GM21723 (cell line): ENCODE data around the gene VHLL.

Experiments used
- ATAC-seq: cut with Tn5 transposase; IDR thresholded peaks from one replicate; pipeline ENCODE4 v1.9.1; 2021; ENCODE audit warnings: mild to moderate bottlenecking, moderate library complexity; ENCODE audit not compliant: unreplicated experiment

The VHLL gene

DNA sequence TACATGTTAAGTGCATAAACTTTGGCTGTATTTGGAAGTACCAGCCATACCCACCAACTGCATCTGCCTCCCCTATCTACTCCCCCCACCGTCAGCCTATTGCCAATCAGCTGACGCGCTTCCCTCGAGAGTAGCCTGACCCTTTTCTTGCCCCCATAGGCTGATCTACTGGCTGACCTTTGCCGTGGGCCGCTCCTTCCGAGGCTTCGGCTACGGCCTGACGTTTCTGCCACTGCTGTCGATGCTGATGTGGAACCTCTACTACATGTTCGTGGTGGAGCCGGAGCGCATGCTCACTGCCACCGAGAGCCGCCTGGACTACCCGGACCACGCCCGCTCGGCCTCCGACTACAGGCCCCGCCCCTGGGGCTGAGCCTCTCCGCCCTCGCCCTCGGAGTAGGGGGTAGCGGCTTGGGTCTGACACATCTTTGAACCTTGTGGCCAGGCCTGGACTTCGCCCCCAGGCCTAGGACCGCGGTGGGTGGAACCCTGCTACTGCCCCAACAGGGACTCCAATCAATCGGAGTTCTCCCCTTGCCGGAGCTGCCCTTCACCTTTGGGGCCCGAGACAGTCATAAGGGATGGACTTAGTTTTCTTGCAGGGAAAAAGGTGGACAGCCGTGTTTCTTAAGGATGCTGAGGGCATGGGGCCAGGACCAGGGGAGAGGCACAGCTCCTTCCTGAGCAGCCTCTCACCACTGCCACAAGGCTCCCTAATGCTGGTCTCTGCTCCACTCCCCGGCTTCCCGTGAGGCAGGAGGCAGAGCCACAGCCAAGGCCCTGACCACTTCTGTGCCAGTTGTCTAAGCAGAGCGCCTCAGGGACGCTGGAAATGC lies 7.7 kb downstream of the VHLL start:
- no peak for ATAC-seq

DNA sequence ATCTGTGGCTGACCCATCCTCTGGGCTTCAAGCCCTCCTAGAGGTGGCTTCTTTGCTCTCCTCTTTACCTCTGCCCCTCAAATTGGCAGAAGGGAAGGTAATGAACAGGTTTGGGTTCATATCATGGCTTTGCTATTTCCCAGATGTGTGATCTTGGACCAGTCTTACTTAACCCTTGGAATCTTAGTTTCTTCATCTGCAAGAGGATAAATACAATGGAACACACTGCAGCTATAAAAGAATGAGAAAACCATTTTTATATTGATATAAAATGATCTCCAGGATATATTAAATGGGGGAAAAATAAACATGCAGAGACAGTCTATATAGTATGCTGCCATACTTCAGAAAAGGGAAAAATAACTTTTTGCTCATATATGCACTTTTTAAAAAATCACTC lies 9.2 kb downstream of the VHLL start:
- ATAC-seq: no peak

DNA sequence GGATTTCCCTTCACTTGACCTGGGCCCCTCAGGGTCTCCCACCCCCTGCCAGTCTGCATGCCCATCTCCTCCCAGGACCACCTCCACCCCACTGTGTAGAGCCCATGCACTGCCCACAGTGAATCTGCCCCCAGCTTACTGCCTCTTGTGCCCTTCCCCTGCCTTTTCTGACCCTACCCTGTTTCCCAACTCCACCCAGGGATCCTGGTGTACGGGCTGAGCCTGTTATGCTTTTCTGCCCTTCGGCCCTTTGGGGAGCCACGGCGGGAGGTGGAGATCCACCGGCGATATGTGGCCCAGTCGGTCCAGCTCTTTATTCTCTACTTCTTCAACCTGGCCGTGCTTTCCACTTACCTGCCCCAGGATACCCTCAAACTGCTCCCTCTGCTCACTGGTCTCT lies 13.0 kb downstream of the VHLL start:
- no peak for ATAC-seq

DNA sequence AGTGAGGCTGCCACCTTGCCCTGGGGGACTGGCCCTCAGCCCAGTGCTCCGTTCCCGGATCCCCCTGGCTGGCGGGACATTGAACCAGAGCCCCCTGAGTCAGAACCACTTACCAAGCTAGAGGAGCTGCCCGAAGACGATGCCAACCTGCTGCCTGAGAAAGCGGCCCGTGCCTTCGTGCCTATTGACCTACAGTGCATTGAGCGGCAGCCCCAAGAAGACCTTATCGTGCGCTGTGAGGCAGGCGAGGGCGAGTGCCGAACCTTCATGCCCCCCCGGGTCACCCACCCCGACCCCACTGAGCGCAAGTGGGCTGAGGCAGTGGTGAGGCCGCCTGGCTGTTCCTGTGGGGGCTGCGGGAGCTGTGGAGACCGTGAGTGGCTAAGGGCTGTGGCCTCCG lies 13.7 kb downstream of the VHLL start:
- ATAC-seq: no peak

DNA sequence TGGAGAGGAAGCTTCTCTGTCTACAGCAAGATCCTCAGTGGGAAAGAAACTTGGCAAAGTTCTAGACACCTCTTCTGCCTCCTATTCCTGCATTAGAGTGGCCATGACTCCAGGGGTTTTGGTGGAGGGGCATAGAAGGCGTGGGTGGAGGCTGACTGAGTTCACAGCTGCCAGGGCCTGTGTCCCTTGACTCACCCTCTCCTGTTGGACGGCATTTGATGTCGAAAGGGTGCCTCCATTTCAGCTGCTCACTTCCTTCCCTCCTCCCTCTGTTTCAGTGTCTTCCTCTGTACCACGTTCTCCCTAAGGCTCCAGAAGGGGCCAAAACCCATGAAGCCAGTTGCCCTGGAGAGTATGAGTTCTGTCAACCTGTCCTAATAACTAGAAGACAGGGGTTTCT lies 14.3 kb downstream of the VHLL start:
- ATAC-seq: no peak

DNA sequence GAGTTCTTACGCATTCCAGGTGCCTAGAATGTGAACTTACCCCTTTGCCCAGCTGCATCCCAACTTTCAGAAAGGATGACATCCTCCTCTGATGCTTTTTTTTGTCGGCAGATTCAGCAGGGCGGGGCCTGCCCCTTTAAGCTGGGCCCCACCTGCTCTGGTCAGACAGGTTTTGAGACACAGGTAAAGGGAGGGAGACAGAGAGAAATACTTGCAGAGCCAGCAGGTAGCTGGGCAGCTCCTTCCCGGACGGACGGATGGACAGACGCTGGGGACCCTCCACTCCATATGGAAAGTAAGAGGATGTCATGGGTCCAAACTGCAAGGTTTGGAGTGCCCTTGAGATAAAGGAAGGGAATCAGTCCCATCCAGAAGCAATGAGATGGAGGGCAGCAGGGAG lies 15.0 kb downstream of the VHLL start, which contains the start of gene TMEM79:
Gene TMEM79 (plus strand): TSS at position 214 of the 400 bp plus-strand sequence. CDS start 902 bp downstream, outside the sequence.
- no peak for ATAC-seq

DNA sequence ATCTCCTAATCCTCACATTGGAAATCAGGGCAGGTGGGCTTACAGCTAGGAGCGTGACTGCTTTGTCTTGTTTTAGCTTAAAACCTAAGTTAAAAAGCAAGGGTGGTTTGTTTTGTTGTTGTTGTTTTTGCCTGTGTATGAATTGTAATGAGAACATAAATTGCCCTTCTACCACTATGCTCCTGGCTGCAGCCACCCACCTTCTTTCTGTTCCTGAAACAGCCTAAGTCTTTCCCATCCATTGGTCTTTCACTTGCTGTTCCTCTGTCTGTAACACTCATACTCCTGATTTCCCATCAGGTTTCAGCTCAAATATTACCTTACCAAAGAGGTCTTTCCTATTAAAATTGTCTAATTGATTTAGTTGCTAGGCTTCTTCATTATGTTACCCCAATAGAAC lies 15.6 kb downstream of the VHLL start:
- no peak for ATAC-seq

DNA sequence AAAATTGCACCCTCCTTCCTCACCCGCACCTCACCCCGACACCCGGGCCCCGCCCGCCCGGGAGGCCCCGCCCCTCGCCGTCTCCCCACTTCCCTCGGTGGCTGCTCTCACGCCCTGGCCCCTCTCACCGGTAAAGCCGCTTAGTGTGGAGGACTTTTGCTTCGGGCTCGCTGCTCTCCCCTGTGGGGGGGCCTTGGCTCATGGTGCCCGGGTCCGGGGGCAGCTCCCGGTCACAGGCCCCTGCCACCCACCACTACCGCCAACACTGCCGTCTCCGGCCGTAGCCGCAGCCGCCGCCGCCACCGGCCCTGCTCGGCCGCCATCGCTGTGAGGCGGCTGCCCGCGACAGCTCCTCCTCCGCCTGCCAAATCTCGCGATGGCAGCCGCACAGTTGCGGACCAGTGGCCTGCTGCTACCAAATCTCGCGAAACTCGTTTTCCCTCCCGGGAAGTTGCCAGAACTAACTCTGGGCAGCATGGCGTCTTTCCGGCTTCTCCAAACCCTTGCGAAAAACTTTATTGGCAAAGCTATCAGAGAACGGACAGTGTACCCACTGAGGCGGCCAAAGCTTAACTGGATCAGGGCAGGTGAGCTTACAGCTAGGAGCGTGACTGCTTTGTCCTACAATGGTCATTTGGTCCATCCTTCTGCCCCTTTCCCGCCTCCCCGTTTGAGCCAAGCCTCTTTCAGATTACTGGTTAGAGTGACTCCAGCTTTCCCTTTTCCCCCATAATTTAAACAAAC lies 16.5 kb downstream of the VHLL start, which contains the start of gene SMG5:
Gene SMG5 (minus strand): TSS at position 347 of the 744 bp plus-strand sequence. CDS start 145 bp downstream, at position 202.
- ATAC-seq: peak; percentile 78

DNA sequence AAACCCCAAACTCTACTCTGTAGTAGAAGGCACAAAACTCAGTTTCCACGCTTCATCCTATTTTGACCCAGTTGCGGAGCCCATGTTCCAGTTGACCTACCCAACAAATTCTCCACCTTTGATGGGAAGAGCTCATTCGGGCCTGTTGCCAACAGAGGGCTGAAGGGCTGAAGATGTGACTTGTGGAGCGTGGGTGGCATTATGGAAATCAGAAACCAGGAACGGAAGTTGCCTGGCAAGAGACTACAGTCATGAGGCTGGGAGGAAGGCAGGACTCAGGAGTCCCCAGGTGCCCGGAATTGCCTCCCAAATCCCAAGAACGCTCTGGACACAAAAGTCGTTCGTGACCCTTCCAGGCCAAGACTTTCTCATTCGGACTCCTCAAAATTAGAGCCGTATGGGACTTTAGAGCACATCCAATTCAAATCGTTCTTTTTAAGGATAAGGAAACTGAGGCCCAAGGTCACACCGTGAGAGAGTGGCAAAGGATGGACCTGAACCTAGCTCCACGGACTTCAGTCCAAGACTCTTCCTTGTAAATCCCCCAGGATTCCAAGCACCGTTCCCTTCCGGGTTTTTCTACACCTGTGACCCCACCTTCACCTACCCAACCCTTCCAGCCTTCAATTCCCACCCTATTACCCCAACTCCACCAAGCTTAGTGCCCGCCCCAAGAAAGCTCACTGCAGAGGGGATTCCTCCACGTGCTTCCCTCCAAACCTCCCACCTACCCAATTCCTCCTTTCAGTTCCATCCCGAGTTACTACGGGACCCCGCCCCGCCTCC lies 17.2 kb downstream of the VHLL start:
- ATAC-seq: peak; percentile 8

DNA sequence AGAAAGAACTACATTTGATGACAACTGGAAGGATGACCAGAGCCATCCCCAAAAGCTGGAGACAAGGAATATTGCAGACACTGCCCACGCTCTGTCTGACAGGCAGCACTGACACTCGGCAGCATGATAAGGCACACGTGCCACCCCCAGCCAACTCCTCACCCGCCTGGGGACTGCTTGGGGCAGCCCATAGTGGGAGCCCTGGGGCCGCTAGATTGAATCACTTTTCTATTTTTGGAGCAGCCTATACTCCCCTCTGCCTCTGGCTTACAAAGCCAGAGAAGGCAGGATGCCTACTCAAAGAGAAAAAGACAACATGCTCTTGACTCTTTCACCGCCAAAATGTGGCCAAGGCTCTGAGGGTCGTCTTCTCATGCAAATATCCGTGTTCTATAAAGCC lies 17.8 kb downstream of the VHLL start:
- ATAC-seq: peak; percentile 58

DNA sequence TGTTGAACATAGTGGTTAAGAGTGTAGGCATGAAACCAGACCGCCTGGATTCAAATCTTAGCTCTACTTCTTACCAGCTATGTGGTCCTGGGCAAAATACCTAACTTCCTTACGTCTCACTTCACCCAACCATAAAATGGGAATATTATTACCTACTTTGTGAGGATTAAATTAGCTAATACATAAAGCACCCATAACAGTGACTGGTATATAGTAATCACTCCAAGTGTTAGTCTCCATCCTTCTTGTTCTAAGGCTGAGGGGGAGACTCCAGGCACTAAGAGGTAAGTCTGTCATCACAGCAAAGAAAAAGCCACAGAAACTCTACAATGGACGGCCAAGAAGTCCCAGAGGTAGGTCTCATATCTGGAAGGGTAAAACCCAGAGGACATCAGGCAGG lies 19.3 kb downstream of the VHLL start:
- no peak for ATAC-seq

DNA sequence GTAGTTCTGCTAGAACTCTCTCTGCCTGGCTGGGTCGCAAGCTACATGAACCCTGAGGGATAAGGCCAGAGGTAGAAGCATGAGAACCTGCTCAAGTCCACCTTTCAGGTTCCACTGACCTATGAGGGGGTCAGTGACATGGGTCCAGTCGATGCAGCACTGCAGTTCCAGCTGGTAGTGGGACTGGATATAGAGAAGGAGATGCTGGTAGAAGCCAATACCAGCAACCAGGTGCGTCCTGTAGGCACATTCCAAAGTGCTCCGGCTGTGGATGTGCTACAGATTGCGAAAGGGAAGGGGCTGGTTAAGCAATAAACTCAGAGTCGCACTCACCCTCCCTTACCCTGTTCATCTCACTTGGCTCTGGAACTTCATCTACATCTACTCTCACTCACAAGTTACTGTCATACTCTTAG lies 22.1 kb downstream of the VHLL start:
- no peak for ATAC-seq

DNA sequence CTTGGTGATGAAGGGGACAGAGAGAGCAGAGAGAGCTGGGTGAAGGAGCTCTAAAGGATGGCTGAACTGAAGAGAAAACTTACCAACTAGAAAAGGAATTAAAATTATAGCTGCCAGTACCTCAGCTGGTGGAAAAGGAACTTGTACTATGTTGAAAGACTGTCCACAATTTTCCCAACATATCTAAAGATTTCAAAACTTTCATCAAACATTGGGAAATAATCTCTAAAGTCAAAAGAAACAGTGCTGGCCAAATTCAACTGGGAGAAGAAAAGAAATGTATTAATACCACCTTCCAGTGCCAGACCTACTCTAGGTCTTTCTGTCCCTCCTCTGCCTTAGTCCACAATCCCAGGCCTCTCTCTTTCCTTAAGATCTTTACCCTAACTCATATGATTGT lies 22.6 kb downstream of the VHLL start:
- ATAC-seq: no peak

DNA sequence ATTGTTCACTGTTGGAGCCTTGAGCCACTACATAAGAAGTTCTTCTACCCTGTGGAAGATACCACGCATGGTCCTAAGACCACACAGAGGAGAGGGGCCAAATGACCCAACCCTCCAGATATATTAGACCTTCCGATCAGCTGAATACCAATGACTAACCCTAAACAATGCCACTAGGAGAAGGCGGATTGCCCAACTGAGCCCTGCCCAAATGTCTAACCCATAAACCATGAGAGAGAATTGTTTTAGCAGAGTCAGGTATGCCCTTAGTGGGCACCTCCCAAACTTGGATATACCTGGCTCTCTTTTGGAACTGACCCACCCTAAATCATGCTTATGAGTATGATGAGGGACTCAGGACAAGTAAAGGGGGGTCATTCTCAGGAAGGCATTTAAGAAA lies 28.8 kb downstream of the VHLL start:
- ATAC-seq: no peak

DNA sequence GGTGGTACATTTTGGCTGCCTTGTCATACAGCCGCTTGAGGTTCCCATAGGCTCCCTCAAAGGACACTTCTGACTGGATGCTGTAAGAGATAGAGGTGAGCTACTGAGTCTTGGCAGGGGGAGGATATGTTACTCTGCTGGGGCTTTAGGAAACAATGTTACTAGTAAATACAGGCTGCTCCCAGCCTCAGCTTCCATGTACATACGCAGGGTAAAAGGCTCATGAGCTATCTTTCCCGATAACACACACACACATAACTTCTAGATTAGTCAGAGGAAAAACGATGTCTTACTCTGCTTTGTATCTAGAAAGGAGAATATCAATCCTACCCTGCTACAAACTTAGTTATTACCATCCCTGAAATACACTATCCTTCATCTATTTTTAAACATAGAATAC lies 30.8 kb downstream of the VHLL start:
- no peak for ATAC-seq

DNA sequence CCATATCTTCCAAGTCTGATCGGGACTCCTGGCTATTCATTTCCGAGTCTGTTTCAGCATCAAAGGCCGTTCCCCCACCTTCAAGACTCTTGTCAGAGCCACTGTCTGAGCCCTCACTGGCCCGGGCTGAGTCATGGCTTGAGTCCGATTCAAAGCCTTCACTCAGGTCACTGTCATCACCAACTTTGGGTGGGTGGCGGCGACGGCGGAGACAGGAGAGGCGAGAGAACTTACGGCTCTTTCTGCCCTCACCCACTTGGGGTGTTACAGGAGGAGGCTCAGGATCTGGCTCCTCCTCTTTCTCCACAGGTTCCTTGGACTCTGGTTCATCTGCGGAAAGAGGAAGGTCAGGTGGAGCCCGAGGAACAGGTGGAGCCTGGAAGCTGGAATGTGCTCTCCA lies 33.1 kb downstream of the VHLL start:
- no peak for ATAC-seq

DNA sequence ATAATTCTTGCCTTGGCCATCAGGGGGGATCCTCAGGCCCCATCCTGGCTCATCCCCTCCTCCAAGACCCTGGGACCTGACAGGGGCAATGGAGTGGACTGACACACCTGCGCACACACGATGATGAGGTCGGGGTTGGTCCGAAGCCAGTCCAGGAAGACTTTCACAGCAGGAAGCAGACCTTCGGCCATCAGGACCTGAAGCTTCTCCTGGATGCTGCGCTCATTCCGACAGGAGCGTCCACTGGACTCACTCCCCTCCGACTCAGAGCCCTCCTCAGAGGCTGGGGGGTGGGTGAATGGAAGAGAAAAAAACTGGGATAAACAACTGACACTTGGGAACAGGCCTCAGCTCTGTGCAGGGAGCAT lies 35.8 kb downstream of the VHLL start:
- ATAC-seq: no peak

DNA sequence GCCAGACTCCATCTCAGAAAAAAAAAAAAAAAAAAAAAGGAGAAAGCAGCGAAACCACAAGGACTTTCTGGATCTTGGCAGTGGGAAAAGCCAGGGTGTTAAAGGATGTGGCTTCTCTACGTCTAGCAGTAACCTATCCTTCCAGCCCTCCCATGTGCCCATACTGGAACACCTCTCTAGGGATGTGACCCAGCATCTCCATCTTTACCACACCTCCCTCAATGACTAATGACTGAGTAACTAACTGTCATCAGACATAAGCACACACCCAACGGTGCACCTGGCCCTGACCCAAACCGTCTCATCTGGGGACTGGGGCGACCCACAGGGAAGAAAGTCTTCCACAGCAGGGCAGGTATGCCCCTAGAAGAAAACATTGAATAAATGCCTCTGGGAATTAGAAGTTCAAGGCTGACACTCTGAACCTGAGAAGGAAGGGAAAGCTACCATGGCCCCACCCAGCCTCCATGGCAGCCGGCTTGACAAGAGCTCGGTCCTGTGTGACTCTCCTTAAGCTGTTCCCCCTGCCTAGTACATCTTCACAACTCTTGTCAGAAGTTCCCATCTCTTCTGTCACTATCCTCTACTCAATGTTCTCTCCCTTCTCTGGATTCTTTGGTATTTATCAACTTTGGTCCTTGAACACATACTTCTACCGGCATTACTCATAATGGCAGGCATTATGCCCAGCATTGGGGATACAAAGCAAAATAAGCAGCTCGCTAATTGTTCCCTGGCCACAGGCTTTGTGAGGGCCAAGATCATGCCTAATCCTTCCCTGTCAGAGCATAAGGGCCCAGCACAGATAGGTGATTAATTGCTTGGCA lies 36.4 kb downstream of the VHLL start:
- no peak for ATAC-seq

DNA sequence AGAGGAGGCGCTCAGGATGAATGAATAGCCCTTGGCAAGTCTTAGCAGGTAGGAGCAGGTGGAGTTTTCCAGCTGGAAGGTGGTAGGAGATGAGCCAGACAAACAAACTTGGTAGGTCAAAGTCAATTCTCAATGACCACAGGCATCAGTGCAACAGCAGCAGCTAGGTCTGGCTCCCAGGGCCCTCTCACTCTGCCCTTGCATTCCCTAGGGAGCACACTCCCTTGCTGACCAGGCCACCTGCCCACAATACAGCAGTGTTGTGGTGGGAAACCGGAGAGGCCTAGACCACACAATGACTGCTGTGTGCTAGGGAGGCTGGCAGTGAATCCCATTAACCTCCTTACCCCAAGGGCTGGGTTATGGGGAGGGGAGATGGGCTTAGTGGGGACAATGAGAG lies 38.2 kb downstream of the VHLL start:
- no peak for ATAC-seq

DNA sequence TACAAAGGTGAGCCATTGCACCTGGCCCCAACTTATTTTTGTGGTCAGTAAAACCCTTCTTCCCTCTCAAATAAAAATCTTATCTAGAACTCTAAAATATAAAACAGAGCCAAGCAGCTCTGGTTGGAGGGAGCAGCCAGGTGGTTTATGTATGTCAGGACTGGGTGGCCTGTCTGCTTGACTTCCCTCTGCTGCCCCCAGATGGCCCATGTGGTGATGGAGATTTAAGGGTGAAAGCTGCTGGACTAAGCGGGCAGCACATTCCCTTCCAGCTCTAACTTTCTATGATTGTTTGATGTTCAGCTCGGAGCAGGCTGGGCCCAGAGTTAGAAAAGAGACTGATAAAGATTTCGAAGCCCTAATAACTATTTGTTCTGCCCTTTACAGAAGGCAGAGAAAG lies 39.3 kb downstream of the VHLL start:
- no peak for ATAC-seq

DNA sequence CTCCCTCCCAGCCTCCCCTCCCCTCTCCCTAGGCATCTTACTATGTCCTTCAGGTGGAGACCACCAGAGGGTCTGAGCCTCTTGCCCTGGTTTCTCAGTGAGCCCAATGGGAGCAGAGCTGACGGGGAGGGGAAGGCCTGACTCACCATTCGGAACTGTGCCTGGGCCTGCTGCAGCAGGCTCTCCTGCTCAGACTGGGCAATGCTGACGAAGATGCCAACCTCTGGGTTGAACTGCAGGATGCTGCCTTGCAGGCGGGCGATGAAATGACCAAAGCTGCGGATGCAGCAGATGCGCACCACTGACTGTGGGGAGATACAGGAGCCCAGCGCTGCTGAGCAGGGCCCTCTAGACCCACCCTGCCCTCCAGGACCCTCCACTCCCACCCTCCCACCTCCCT lies 40.2 kb downstream of the VHLL start:
- ATAC-seq: no peak
